Tibial nerve (tissue), 4 donors: ENCODE results near the gene CRYAB. TPM values are rescaled to one million over a fixed set of nuclear protein-coding genes. Genes with fewer than 3 reads are reported as not detected.
A peak's percentile ranks its signal among the peaks of the same experiment; 100 is the strongest.

Experiments
- DNase-seq, 2 donors: peaks; one replicate each; pipeline ENCODE4 v3.0.0-alpha.2; 2019; ENCODE audit warnings: low spot score in 2 of 2
- H3K27ac ChIP-seq, 4 donors: fragments of 200-600 bp; sonication (generic) in 3 of 4; one replicate each; pipeline ENCODE4 v1.5.1; 2017 to 2019; ENCODE audit warnings: mild to moderate bottlenecking in 1 of 4
- H3K27me3 ChIP-seq, 2 donors: fragments of 200-600 bp; sonication (generic) in 1 of 2; one replicate each; pipeline versions ENCODE4 v1.5.1 to v1.6.0; 2017 to 2019
- H3K36me3 ChIP-seq, 3 donors: fragments of 200-600 bp; sonication (generic); one replicate each; pipeline ENCODE4 v1.5.1; 2018 to 2019
- H3K4me1 ChIP-seq, 4 donors: fragments of 200-600 bp; sonication (generic) in 3 of 4; one replicate each; pipeline ENCODE4 v1.5.1; 2017 to 2019
- H3K4me3 ChIP-seq, 4 donors: fragments of 200-600 bp; sonication (generic) in 3 of 4; one replicate each; pipeline ENCODE4 v1.5.1; 2017 to 2019; ENCODE audit warnings: mild to moderate bottlenecking in 1 of 4, moderate library complexity in 1 of 4
- H3K9me3 ChIP-seq, 4 donors: fragments of 200-600 bp; sonication (generic) in 3 of 4; one replicate each; pipeline ENCODE4 v1.5.1; 2017 to 2019
- CTCF ChIP-seq, 5 experiments: fragments of 200-600 bp in 3 of 5; fragments of 450-650 bp in 2 of 5; sonication (generic) in 3 of 5; IDR thresholded peaks; one replicate each; pipeline ENCODE4 v1.5.1; 2016 to 2019; ENCODE audit warnings: antibody characterized with exemption in 5 of 5, mild to moderate bottlenecking in 3 of 5, moderate library complexity in 2 of 5
- EP300 ChIP-seq, 2 donors: sonication (generic); formaldehyde crosslinking; IDR thresholded peaks; one replicate each; pipeline ENCODE4 v1.6.1; 2017; ENCODE audit warnings: antibody characterized with exemption in 2 of 2, mild to moderate bottlenecking in 1 of 2
- POLR2A ChIP-seq, 2 donors: fragments of 450-650 bp; IDR thresholded peaks; one replicate each; pipeline ENCODE4 v1.6.1; 2017; ENCODE audit warnings: antibody characterized with exemption in 2 of 2, mild to moderate bottlenecking in 2 of 2, moderate library complexity in 2 of 2
- WGBS, 2 donors: methylation state at CpG; one replicate each; pipeline ENCODE4 v1.1.5; 2018; 5-methylcytosine and 5-hydroxymethylcytosine counted together
- total RNA-seq, 4 donors: library from RNA; depleted of rRNA; stranded (reverse); fragments of >200 nt; gene quantifications; one replicate each; pipeline ENCODE4 v1.1.0, GENCODE V29; 2016

Gene CRYAB
- total RNA-seq, result 100 to 1,000 TPM; 353 to 879 (median 645) TPM

- H3K9me3 ChIP-seq, result no peaks in the 10 kb centered on the region
- no peaks in the 10 kb centered on the region for H3K27me3 ChIP-seq
- WGBS, 2 donors, result 22 to 27% methylated on average over 17 of the region's 17 CpGs
- peaks cover 0 to 34% (median 0%) of the 10 kb centered on the region in 3 donors for H3K36me3 ChIP-seq
- DNase-seq, result peak; percentile 85 to 86
- peak within 1 kb of the TSS; percentile 44 to 65 (median 57) for H3K4me3 ChIP-seq
- peaks cover 0 to 25% (median 3%) of the 10 kb centered on the region in 4 donors for H3K4me1 ChIP-seq
- H3K27ac ChIP-seq, result peak within 1 kb of the TSS; percentile 85 to 99 (median 94)
- TF ChIP-seq CTCF (IDR thresholded peaks at IDR 0.05), result peak in 1 of 5 experiments; percentile 22
- peak; percentile 29 to 90 for TF ChIP-seq POLR2A (IDR thresholded peaks at IDR 0.05)
- peak; percentile 81 to 98 for TF ChIP-seq EP300 (IDR thresholded peaks at IDR 0.05)
Measured at GRCh38 chr11:111911563-111912401, at the start of gene CRYAB. TSS of gene CRYAB (minus strand) at chr11:111911770. CDS start at chr11:111911724, 46 bp downstream.

GRCh38 chr11:111960916-111961315 lies 49.3 kb upstream of the CRYAB start:
- 71 to 74% methylated on average over 5 of the region's 5 CpGs for WGBS, 2 donors
- DNase-seq, result no peak
- H3K4me1 ChIP-seq, result no peaks in the 10 kb centered on the region
- H3K4me3 ChIP-seq, result no peak overlapping the region
- no peaks in the 10 kb centered on the region for H3K9me3 ChIP-seq
- H3K27ac ChIP-seq, result no peak overlapping the region
- peaks cover 0 to 34% (median 0%) of the 10 kb centered on the region in 3 donors for H3K36me3 ChIP-seq
- TF ChIP-seq POLR2A (IDR thresholded peaks at IDR 0.05) (no peak), CTCF (IDR thresholded peaks at IDR 0.05) (no peak), EP300 (IDR thresholded peaks at IDR 0.05) (no peak)
- no peaks in the 10 kb centered on the region for H3K27me3 ChIP-seq

GRCh38 chr11:111957663-111958444 lies 46.3 kb upstream of the CRYAB start:
- H3K36me3 ChIP-seq, result peaks cover 0 to 23% (median 0%) of the 10 kb centered on the region in 3 donors
- no peak for TF ChIP-seq CTCF (IDR thresholded peaks at IDR 0.05)
- no peak for TF ChIP-seq EP300 (IDR thresholded peaks at IDR 0.05)
- no peak for TF ChIP-seq POLR2A (IDR thresholded peaks at IDR 0.05)
- no peak overlapping the region for H3K27ac ChIP-seq
- WGBS, 2 donors, result 91 to 95% methylated on average over 11 to 12 of the region's 12 CpGs
- no peaks in the 10 kb centered on the region for H3K27me3 ChIP-seq
- no peak for DNase-seq
- no peaks in the 10 kb centered on the region for H3K9me3 ChIP-seq
- no peak overlapping the region for H3K4me3 ChIP-seq
- no peaks in the 10 kb centered on the region for H3K4me1 ChIP-seq

- H3K27ac ChIP-seq, result no peak overlapping the region
- H3K4me1 ChIP-seq, result peaks cover 0 to 5% (median 0%) of the 10 kb centered on the region in 4 donors
- H3K27me3 ChIP-seq, result no peaks in the 10 kb centered on the region
- TF ChIP-seq CTCF (IDR thresholded peaks at IDR 0.05), result no peak
- TF ChIP-seq EP300 (IDR thresholded peaks at IDR 0.05), result no peak
- no peak for TF ChIP-seq POLR2A (IDR thresholded peaks at IDR 0.05)
- WGBS, 2 donors, result 87 to 93% methylated on average over 4 of the region's 4 CpGs
- no peak overlapping the region for H3K4me3 ChIP-seq
- H3K9me3 ChIP-seq, result no peaks in the 10 kb centered on the region
- H3K36me3 ChIP-seq, result peaks cover 0 to 17% (median 0%) of the 10 kb centered on the region in 3 donors
- no peak for DNase-seq
Measured at GRCh38 chr11:111954154-111954553, 42.6 kb upstream of the CRYAB start.
